Urothelium cell line (cell line): ENCODE measurements around the gene NBPF12.
"Not testable (repeated sequence)": the region's sequence is repeated elsewhere in the genome, so short reads cannot be mapped to it uniquely, and the experiment has no call there.

Source experiments
- DNase-seq: peaks from one replicate; pipeline ENCODE4 v3.0.0; 2011; ENCODE audit warnings: low spot score, mixed read lengths
- FAIRE-seq: peaks from 2 replicates; lab custom pipeline; 2011; peaks lifted over from hg19 to GRCh38; lab: Jason Lieb, UNC

Gene NBPF12

GRCh38 chr1:146972681-146973080, 34.6 kb downstream of the NBPF12 start:
- FAIRE-seq = not testable (repeated sequence)

GRCh38 chr1:146985855-146986254, 47.7 kb downstream of the NBPF12 start:
- not testable (repeated sequence) for FAIRE-seq, DNase-seq

More at GRCh38 chr1:146972681-146973080, 34.6 kb downstream of the NBPF12 start:
- not testable (repeated sequence) for DNase-seq

- DNase-seq, FAIRE-seq: not testable (repeated sequence)
Measured at GRCh38 chr1:146986450-146986849, 48.3 kb downstream of the NBPF12 start.

- FAIRE-seq, DNase-seq: not testable (repeated sequence)
Measured at GRCh38 chr1:146987502-146987901, 49.4 kb downstream of the NBPF12 start.

GRCh38 chr1:146989455-146989854, 51.3 kb downstream of the NBPF12 start:
- not testable (repeated sequence) for DNase-seq, FAIRE-seq

DNA sequence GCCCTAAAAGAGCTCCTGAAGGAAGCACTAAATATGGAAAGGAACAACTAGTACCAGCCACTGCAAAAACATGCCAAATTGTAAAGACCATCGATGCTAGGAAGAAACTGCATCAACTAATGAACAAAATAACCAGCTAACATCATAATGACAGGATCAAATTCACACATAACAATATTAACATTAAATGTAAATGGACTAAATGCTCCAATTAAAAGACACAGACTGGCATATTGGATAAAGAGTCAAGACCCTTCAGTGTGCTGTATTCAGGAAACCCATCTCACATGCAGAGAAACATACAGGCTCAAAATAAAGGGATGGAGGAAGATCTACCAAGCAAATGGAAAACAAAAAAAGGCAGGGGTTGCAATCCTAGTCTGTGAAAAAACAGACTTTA, 70.4 kb downstream of the NBPF12 start:
- not testable (repeated sequence) for FAIRE-seq, DNase-seq

DNA sequence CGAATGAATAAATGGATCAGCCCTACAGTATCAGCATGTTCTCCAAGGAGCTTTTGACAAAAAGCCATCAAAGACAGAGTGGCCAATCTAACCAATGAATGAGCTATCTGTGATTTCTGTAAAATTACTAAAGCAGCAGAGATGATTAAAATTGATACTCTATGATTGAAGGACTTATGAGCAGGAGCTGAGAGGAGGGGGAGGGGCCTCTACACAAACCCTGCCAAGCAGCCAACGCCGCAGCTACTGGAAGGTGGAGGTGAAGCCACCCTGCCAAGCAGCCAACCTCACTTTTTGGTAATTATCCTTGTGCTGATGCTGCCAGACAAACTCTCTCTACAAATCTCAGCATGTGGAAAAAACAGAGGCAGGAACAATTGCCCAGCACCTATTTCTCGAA, 88.9 kb downstream of the NBPF12 start:
- FAIRE-seq, DNase-seq: not testable (repeated sequence)

DNA sequence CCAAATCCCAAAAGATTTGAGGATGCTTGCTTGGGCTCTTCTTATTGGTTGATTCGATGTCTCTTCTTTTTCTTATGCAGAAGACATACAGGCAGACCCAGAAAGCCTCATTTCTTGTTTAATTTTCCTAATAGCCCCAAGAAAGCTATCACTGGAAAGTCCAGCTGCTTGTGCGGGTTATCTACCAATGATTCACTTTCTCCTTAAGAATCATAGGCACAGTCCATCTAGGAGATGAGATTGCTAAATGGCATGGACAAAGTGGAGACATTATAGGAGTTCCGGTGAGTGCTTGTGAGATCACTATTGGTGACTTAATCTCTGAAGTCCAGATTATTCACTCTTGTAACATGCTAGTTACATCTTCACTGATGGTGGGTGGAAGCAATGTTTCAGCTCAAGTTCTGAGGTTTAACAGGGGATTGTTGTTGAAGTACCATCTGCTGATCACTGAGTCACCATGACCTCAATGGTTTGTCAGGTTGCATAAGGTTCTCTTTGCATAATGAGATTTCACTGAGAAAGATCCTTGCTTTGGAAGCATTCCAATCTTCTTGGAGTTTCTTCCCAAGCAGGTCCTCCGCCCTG, 92.0 kb downstream of the NBPF12 start:
- FAIRE-seq = peak; percentile 23
- DNase-seq = peak; percentile 12

- DNase-seq = no peak
- no peak for FAIRE-seq
Measured at GRCh38 chr1:147039916-147040315, 101.8 kb downstream of the NBPF12 start.

DNA sequence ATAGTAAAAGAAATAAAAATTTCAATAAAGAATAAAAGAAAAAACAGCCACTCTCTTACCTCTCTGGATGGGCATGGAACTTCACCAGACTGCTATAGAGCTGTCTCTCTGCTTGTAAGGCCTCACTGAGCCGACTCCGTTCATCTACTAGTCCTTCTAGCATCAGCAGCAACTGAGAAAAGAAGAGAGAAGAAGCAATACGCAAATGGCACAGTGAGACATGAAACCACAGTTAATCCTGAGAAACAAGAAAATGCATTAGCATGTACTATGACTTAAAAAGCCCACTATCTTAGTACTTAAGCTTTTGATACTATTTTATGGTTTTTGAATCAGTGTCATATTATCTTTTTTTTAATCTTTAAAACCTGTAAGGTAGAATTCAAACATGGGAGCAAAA, 104.8 kb downstream of the NBPF12 start:
- not testable (repeated sequence) for DNase-seq, FAIRE-seq

GRCh38 chr1:147044511-147044910, 106.4 kb downstream of the NBPF12 start:
- not testable (repeated sequence) for DNase-seq, FAIRE-seq
